Astrocyte of the spinal cord (primary cell): ENCODE measurements around the gene UPB1.

Experiments
- DNase-seq: peaks from one replicate; pipeline ENCODE4 v3.0.0; 2011; ENCODE audit warnings: low read depth, low spot score
- H3K4me3 ChIP-seq: 2 replicates; pipeline ENCODE4 v1.5.1; 2011; ENCODE audit warnings: low read depth, mild to moderate bottlenecking, low read length, moderate library complexity
- CTCF ChIP-seq: IDR thresholded peaks from 2 replicates; pipeline ENCODE4 v1.5.1; 2012; ENCODE audit warnings: low read depth, mild to moderate bottlenecking, low read length, inconsistent platforms
- in situ Hi-C: cut with HindIII; loops from 2 replicates; pipeline ENCODE4 v1.10.0; 2017; ENCODE audit warnings: low sequenced_read_pairs

Gene UPB1

GRCh38 chr22:24465566-24465965, 29.6 kb upstream of the UPB1 start:
- DNase-seq = peak; percentile 62
- H3K4me3 ChIP-seq = no peak overlapping the region
- TF ChIP-seq CTCF = no peak
- in situ Hi-C loops = no loop called here

GRCh38 chr22:24465975-24466374, 29.2 kb upstream of the UPB1 start:
- in situ Hi-C loops = no loop called here
- no peak for DNase-seq
- no peak for TF ChIP-seq CTCF
- no peak overlapping the region for H3K4me3 ChIP-seq

GRCh38 chr22:24466716-24467328, 28.3 kb upstream of the UPB1 start:
- TF ChIP-seq CTCF = no peak
- H3K4me3 ChIP-seq = no peak overlapping the region
- peak; percentile 88 for DNase-seq
- in situ Hi-C loops = no loop called here

- in situ Hi-C loops = no loop called here
- no peak for DNase-seq
- no peak overlapping the region for H3K4me3 ChIP-seq
Measured at GRCh38 chr22:24467340-24467739, 27.8 kb upstream of the UPB1 start.

GRCh38 chr22:24471570-24471969, 23.6 kb upstream of the UPB1 start:
- DNase-seq = peak; percentile 85
- no peak for TF ChIP-seq CTCF
- H3K4me3 ChIP-seq = no peak overlapping the region
- in situ Hi-C loops = no loop called here

More at GRCh38 chr22:24467340-24467739, 27.8 kb upstream of the UPB1 start:
- no peak for TF ChIP-seq CTCF

GRCh38 chr22:24473284-24473683, 21.8 kb upstream of the UPB1 start:
- no peak for TF ChIP-seq CTCF
- in situ Hi-C loops = no loop called here
- no peak overlapping the region for H3K4me3 ChIP-seq
- DNase-seq = no peak
